ENCODE results near the gene MTCL1.

GRCh38 chr18:8807488-8807805 lies 102.1 kb downstream of the MTCL1 start:
- TF ChIP-seq CTCF (conservative IDR thresholded peaks at IDR 0.05) = no peak
- no peak for TF ChIP-seq ZFX (IDR thresholded peaks at IDR 0.05)
